Activated CD4-positive, alpha-beta T cell treated with anti-CD3 and anti-CD28 coated beads, Interleukin-2, amount 10 ng/mL, durations not matched to agents 7 days and 5 days (primary cell): ENCODE measurements around the gene EFNA5. TPM values are rescaled to one million over a fixed set of nuclear protein-coding genes. Genes with fewer than 3 reads are reported as not detected.

Experiments used
- CTCF ChIA-PET: fragments of 350-600 bp; sonication (Branson Sonifier 250); formaldehyde crosslinking; loops from one replicate; lab custom pipeline; 2021; ENCODE audit warnings: antibody characterized with exemption; lab: Charles Lee
- POLR2A ChIA-PET: fragments of 350-600 bp; sonication (Branson Sonifier 250); formaldehyde crosslinking; loops from one replicate; lab custom pipeline; 2021; ENCODE audit warnings: antibody characterized with exemption; lab: Charles Lee
- DNase-seq: peaks from one replicate; pipeline ENCODE4 v3.0.0-alpha.2; 2020
- H3K27ac Mint-ChIP-seq: one replicate; pipeline ENCODE4 v1.8.0; 2021; ENCODE audit warnings: mild to moderate bottlenecking, moderate library complexity, mixed read lengths
- H3K27me3 Mint-ChIP-seq: one replicate; pipeline ENCODE4 v1.8.0; 2021; ENCODE audit warnings: mixed read lengths
- H3K36me3 Mint-ChIP-seq: one replicate; pipeline ENCODE4 v1.8.0; 2021; ENCODE audit warnings: low read depth, mixed read lengths
- H3K4me1 Mint-ChIP-seq: one replicate; pipeline ENCODE4 v1.8.0; 2021; ENCODE audit warnings: mixed read lengths
- H3K4me3 Mint-ChIP-seq: one replicate; pipeline ENCODE4 v1.8.0; 2021; ENCODE audit warnings: mild to moderate bottlenecking, moderate library complexity, mixed read lengths
- H3K9me3 Mint-ChIP-seq: one replicate; pipeline ENCODE4 v1.8.0; 2021; ENCODE audit warnings: mixed read lengths
- total RNA-seq, 2 experiments: library from RNA; stranded (reverse); gene quantifications; one replicate each; pipeline ENCODE4 v1.2.3, GENCODE V29; 2021

EFNA5 gene
- total RNA-seq, 2 experiments from 2014 or later, result not detected

DNA sequence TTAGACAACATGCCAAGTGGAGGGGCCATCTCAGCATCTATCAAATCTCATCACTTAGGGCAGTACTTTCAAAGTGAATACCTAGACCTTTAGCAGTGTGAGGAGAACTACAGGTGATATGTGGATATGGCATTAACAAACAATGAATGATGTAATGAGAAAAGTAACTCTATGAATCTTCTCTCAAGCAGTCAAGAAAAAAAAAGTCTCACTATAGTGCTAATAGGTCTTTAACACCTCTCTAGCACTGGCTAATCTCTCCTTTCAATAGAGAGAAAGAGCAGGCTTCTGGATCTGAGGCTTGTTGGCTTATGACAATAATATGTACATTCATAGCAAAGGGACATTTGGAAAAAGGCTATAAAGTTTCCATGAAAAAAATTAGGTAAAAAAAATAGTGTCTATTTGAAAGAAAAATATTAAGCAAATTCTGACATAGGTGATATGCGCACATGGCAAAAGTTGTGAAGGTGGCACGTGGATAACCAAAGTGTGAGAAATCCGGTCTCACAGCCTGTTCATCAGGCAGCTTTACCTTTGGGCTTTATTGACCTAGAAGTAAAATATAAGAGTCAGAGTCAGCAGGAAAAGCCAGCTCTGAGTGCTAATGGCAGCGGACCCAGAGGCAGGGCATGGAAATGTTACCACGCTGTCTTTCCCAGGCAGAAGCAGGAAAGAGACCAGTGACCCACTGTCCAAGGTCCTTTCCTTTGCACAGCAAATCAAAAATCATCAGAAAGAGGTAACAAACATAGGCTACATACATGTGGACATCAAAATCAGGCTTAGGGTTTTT is 203.4 kb downstream of the EFNA5 start:
- Mint-ChIP-seq H3K9me3 (no peaks in the 10 kb centered on the region), H3K27me3 (peaks cover 7% of the 10 kb centered on the region), H3K4me1 (peaks cover 13% of the 10 kb centered on the region), H3K27ac (no peak overlapping the region), H3K36me3 (no peaks in the 10 kb centered on the region), H3K4me3 (no peak overlapping the region)
- DNase-seq, result no peak
- POLR2A ChIA-PET, result no interaction called here
- CTCF ChIA-PET, result no interaction called here

DNA sequence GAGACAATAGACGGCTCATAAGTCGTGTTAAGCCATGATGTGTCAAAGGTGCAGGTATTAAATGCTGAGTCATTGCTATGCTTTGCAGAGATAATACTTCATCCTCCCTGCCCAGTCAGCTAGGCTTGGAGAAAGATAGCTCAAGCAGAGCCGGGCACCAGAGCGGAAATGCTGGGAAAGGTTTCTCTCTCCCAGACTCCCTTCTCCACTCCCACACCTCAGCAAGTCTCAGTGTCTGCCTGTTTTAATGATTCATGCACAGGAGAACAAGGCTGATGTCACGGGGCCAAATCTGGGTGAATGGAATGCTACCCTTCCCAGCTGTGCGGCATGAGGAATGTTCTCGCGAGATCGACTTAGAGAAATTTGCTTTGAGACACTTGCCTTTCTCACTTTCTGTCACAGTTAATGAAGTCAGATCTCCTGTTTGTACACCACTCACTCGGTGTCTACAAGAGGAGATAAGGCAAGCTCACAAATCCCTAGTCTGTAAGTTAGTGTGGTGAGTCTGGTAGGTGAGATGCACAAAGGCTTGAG is 204.4 kb downstream of the EFNA5 start:
- no peak overlapping the region for H3K4me3 Mint-ChIP-seq
- no peak overlapping the region for H3K27ac Mint-ChIP-seq
- peaks cover 13% of the 10 kb centered on the region for H3K4me1 Mint-ChIP-seq
- peaks cover 10% of the 10 kb centered on the region for H3K27me3 Mint-ChIP-seq
- H3K36me3 Mint-ChIP-seq, result no peaks in the 10 kb centered on the region
- CTCF ChIA-PET, result no interaction called here
- H3K9me3 Mint-ChIP-seq, result no peaks in the 10 kb centered on the region
- no peak for DNase-seq
- POLR2A ChIA-PET, result no interaction called here

DNA sequence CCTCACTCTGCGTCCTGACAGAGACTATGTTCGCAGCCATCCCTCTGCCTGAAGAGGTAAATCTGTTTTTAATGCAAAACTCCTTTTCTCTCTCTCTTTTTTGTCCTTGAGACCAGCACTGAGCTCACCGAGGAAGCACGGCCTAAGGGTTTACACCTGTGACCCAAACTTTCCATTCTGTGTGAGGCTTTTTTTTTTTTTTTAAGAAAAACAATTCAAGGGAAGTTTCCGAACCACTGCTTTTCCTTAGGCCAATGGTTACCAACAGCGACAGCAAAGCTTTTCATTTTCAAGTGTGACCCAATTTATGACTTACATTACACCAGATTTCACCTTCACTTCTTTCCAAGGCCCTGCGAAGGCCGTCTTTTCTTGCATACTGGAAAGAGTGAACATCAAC is 205.9 kb downstream of the EFNA5 start:
- CTCF ChIA-PET, result no interaction called here
- Mint-ChIP-seq H3K4me1 (peaks cover 13% of the 10 kb centered on the region), H3K4me3 (no peak overlapping the region), H3K36me3 (no peaks in the 10 kb centered on the region), H3K9me3 (no peaks in the 10 kb centered on the region), H3K27ac (no peak overlapping the region), H3K27me3 (peaks cover 12% of the 10 kb centered on the region)
- POLR2A ChIA-PET, result no interaction called here
- DNase-seq, result no peak

DNA sequence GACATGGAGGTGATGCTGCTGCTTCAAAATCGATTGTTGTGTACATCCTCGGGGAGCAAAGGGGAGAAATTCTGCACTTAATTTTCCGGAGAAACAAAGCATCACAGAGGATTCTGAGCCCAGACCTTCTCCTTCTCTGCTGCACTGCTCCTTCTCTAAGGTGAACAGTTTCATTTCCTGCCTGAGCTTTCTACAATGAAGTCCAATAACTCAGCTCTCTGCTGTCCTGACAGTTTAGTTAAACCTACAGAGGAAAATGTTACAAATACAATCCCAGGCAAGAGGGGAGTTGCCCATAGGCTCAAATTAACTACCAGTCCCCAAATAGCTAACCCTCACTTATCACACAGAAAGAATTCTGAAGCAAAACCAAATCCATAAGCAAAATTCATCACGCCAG is 206.3 kb downstream of the EFNA5 start:
- no peaks in the 10 kb centered on the region for H3K36me3 Mint-ChIP-seq
- H3K9me3 Mint-ChIP-seq, result no peaks in the 10 kb centered on the region
- no peak for DNase-seq
- peaks cover 12% of the 10 kb centered on the region for H3K27me3 Mint-ChIP-seq
- POLR2A ChIA-PET, result no interaction called here
- H3K27ac Mint-ChIP-seq, result no peak overlapping the region
- peaks cover 8% of the 10 kb centered on the region for H3K4me1 Mint-ChIP-seq
- CTCF ChIA-PET, result no interaction called here
- H3K4me3 Mint-ChIP-seq, result no peak overlapping the region

GRCh38 chr5:107463731-107464130 is 207.0 kb downstream of the EFNA5 start:
- CTCF ChIA-PET, result no interaction called here
- Mint-ChIP-seq H3K36me3 (no peaks in the 10 kb centered on the region), H3K4me3 (no peak overlapping the region), H3K4me1 (peaks cover 3% of the 10 kb centered on the region), H3K9me3 (no peaks in the 10 kb centered on the region), H3K27ac (no peak overlapping the region), H3K27me3 (peaks cover 12% of the 10 kb centered on the region)
- POLR2A ChIA-PET, result no interaction called here
- no peak for DNase-seq

DNA sequence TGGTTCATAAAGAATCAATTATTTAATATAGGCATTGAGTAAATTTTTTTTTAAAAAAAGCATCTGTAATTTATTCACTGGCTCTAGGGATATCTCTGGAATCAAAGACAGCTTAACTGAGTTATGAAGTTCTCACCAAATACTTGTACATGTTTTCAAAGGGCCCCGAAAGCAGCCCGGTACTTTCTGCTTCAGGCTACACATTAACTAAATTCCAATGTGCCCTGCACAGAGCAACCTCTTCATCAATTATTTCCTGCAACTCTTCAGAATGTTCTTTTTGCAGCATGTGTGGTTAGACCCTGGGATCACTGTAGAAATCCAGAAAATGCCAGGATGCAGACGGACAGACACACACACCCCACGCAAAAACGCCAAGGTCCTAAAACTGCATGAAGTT is 209.0 kb downstream of the EFNA5 start:
- peaks cover 12% of the 10 kb centered on the region for H3K27me3 Mint-ChIP-seq
- H3K36me3 Mint-ChIP-seq, result no peaks in the 10 kb centered on the region
- no peak for DNase-seq
- no peak overlapping the region for H3K4me3 Mint-ChIP-seq
- no peak overlapping the region for H3K27ac Mint-ChIP-seq
- CTCF ChIA-PET, result no interaction called here
- POLR2A ChIA-PET, result no interaction called here
- H3K4me1 Mint-ChIP-seq, result peaks cover 3% of the 10 kb centered on the region
- H3K9me3 Mint-ChIP-seq, result no peaks in the 10 kb centered on the region

DNA sequence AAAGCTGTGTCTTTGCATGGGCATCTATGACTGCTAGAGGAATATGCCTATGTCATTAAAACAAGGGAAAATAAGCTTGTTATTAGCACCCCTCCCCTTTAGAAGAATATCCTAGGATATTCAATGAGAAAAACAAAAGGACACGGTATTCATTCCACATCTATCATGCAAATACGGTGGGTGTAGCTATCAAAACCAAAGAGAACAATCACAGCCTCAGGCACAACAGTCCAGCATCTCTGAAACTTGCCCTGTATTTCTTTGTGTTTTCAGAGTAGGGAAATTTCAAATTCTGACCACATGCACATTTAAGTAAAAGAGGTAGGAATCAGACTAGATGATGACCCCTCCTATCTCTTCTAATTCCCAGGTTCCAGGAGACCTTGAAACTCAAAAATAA is 209.9 kb downstream of the EFNA5 start:
- H3K9me3 Mint-ChIP-seq, result no peaks in the 10 kb centered on the region
- CTCF ChIA-PET, result interaction anchor here (0.9 kb wide), 1 partner anchor 18 kb away, joined by 4 read pairs; no protein-coding TSS in a partner anchor

GRCh38 chr5:107459605-107460004 is 211.1 kb downstream of the EFNA5 start:
- POLR2A ChIA-PET, result no interaction called here

More for the DNA sequence above, 209.9 kb downstream of the EFNA5 start:
- Mint-ChIP-seq H3K4me3 (no peak overlapping the region), H3K36me3 (no peaks in the 10 kb centered on the region), H3K4me1 (peaks cover 3% of the 10 kb centered on the region), H3K27me3 (peaks cover 12% of the 10 kb centered on the region), H3K27ac (no peak overlapping the region)
- no peak for DNase-seq
- POLR2A ChIA-PET, result no interaction called here

GRCh38 chr5:107458322-107458721 is 212.4 kb downstream of the EFNA5 start:
- Mint-ChIP-seq H3K27ac (no peak overlapping the region), H3K4me1 (no peaks in the 10 kb centered on the region), H3K27me3 (peaks cover 17% of the 10 kb centered on the region), H3K4me3 (no peak overlapping the region), H3K9me3 (no peaks in the 10 kb centered on the region), H3K36me3 (no peaks in the 10 kb centered on the region)
- DNase-seq, result no peak
- CTCF ChIA-PET, result no interaction called here
- POLR2A ChIA-PET, result no interaction called here

More at GRCh38 chr5:107459605-107460004, 211.1 kb downstream of the EFNA5 start:
- Mint-ChIP-seq H3K9me3 (no peaks in the 10 kb centered on the region), H3K4me3 (no peak overlapping the region), H3K27me3 (peaks cover 17% of the 10 kb centered on the region), H3K4me1 (peaks cover 3% of the 10 kb centered on the region), H3K27ac (no peak overlapping the region), H3K36me3 (no peaks in the 10 kb centered on the region)
- CTCF ChIA-PET, result no interaction called here
- no peak for DNase-seq

- Mint-ChIP-seq H3K4me3 (no peak overlapping the region), H3K4me1 (no peaks in the 10 kb centered on the region), H3K27ac (no peak overlapping the region), H3K9me3 (no peaks in the 10 kb centered on the region), H3K36me3 (no peaks in the 10 kb centered on the region), H3K27me3 (peaks cover 17% of the 10 kb centered on the region)
- no peak for DNase-seq
- ChIA-PET POLR2A (interaction anchor here (0.6 kb wide), 1 partner anchor 17 kb away, joined by 3 read pairs; no protein-coding TSS in a partner anchor), CTCF (no interaction called here)
Observed at GRCh38 chr5:107457881-107458280, 212.9 kb downstream of the EFNA5 start.

DNA sequence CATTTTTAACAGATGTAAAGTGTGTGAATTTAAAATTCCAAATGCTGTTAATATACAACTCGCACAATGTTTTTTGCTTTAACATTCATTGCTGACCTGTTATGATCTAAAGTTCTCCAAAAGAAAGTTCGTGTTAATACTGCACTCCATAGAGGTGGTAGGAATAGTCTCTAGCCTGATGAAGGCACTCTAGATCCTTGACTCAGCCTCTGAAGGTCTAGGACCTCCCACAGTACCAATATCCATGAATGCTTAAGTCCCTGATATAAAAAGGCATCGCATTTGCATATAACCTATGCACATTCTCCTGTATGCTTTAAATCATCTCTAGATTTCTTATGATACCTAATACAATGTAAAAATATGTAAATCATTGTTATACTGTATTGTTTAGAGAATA is 213.6 kb downstream of the EFNA5 start:
- H3K36me3 Mint-ChIP-seq, result no peaks in the 10 kb centered on the region
- no peaks in the 10 kb centered on the region for H3K9me3 Mint-ChIP-seq
- H3K4me1 Mint-ChIP-seq, result no peaks in the 10 kb centered on the region
- H3K27me3 Mint-ChIP-seq, result peaks cover 14% of the 10 kb centered on the region
- no peak overlapping the region for H3K27ac Mint-ChIP-seq
- CTCF ChIA-PET, result no interaction called here
- DNase-seq, result no peak
- POLR2A ChIA-PET, result no interaction called here
- H3K4me3 Mint-ChIP-seq, result no peak overlapping the region

- Mint-ChIP-seq H3K4me1 (no peaks in the 10 kb centered on the region), H3K27ac (no peak overlapping the region), H3K27me3 (peaks cover 11% of the 10 kb centered on the region), H3K4me3 (no peak overlapping the region), H3K36me3 (no peaks in the 10 kb centered on the region), H3K9me3 (no peaks in the 10 kb centered on the region)
- ChIA-PET CTCF (no interaction called here), POLR2A (no interaction called here)
- DNase-seq, result no peak
Observed at GRCh38 chr5:107456281-107456715, 214.4 kb downstream of the EFNA5 start.

DNA sequence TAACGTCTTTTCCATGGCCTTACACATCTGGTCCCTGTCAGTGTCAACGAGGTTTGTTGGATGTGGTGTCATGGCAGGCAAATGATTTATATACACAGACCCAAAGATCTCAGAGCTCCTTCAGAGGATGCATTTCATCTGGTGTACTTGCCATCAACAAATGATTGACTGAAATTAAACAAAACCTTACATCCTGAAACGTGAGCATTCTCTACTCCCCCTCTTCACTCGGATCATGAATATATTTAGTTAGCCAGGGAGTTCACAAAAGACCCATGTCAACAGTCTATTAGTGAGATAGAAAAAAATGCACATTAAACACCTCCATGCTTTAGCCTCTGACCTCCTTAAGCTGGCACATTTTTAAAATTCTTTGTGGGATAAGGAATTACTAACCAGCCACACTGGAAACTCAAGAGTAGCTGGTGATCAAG is 215.6 kb downstream of the EFNA5 start:
- Mint-ChIP-seq H3K4me1 (no peaks in the 10 kb centered on the region), H3K27ac (no peak overlapping the region), H3K9me3 (no peaks in the 10 kb centered on the region), H3K36me3 (no peaks in the 10 kb centered on the region), H3K4me3 (no peak overlapping the region), H3K27me3 (peaks cover 5% of the 10 kb centered on the region)
- POLR2A ChIA-PET, result no interaction called here
- no peak for DNase-seq
- CTCF ChIA-PET, result interaction anchor here (0.6 to 0.7 kb wide), 2 partner anchors 28 to 115 kb away, joined by 3 to 4 read pairs; no protein-coding TSS in a partner anchor
